AG04450 (cell line): ENCODE measurements around the gene JAM3. TPM values are rescaled to one million over a fixed set of nuclear protein-coding genes. Genes with fewer than 3 reads are reported as not detected.

Experiments
- CTCF ChIA-PET: fragments of 300-600, 350-600 bp; formaldehyde crosslinking; extraction: SDS; loops from one replicate; lab custom pipeline; 2022; ENCODE audit warnings: antibody characterized with exemption, inconsistent platforms; lab: Charles Lee
- POLR2A ChIA-PET: fragments of 350-600 bp; formaldehyde crosslinking; extraction: SDS; loops from one replicate; lab custom pipeline; 2021; ENCODE audit warnings: antibody characterized with exemption, inconsistent platforms; lab: Yijun Ruan, JAX
- DNase-seq: peaks from one replicate; pipeline ENCODE4 v3.0.0-alpha.2; 2011; ENCODE audit warnings: low read depth, low spot score
- H3K27ac ChIP-seq: one replicate; pipeline ENCODE4 v1.5.1; 2012; ENCODE audit warnings: low read depth, low read length, control low read depth
- H3K27me3 ChIP-seq: one replicate; pipeline ENCODE4 v1.6.0; 2012; ENCODE audit warnings: low read length; ENCODE audit not compliant: control insufficient read depth, insufficient read depth
- H3K4me3 ChIP-seq: 2 replicates; pipeline ENCODE4 v1.5.1; 2011; ENCODE audit warnings: mild to moderate bottlenecking, low read depth, low read length, control low read depth
- H3K9me3 ChIP-seq: 2 replicates; pipeline ENCODE4 v1.5.1; 2012; ENCODE audit warnings: low read length; ENCODE audit not compliant: control insufficient read depth, insufficient read depth
- CTCF ChIP-seq: IDR thresholded peaks from 2 replicates; pipeline ENCODE4 v1.5.1; 2011; ENCODE audit warnings: low read depth, low read length, control low read depth, inconsistent platforms
- polyA plus RNA-seq: library from polyadenylated mRNA; depleted of rRNA; stranded (reverse); fragments of >200 nt; gene quantifications from 2 replicates; pipeline ENCODE4 v1.2.3, GENCODE V29; 2011

JAM3 gene
- polyA plus RNA-seq, 1 experiment: 79.6 TPM

DNA sequence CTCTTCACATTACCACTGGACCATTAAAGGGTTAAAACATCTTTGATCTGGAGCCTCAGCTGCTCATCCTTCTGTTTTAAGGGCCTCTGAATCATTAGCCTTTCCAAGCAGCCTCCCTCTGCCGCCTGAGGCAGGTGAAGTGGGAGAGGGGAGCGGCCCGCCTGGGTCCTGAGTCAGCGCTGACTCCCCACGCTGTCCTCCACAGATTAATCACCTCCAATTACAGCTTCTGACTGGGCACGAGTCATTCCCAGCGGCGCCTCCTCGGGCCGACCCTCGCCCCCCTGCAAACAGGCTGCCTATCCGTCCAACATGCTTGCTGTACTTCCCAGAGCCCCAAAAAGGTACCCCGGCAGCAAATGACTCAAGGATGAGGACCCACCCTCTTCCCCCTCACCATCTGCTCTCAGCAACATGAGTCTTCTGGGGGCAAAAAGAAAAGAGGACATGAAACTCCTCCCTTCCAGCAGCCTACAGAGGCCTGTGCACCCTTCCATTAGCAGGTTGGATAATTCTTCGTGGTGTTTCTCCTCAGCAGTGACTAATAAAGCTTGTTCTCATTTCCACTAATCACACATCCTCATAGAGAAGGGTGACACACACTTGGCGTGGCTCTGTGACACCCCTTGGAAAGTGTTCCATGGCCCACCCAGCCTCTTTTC lies 44.3 kb upstream of the JAM3 start:
- H3K27me3 ChIP-seq: peaks cover 37% of the 10 kb centered on the region
- no peaks in the 10 kb centered on the region for H3K9me3 ChIP-seq
- H3K4me3 ChIP-seq: no peak overlapping the region
- ChIA-PET CTCF (no interaction called here), POLR2A (no interaction called here)
- TF ChIP-seq CTCF: no peak
- DNase-seq: no peak
- H3K27ac ChIP-seq: no peak overlapping the region

DNA sequence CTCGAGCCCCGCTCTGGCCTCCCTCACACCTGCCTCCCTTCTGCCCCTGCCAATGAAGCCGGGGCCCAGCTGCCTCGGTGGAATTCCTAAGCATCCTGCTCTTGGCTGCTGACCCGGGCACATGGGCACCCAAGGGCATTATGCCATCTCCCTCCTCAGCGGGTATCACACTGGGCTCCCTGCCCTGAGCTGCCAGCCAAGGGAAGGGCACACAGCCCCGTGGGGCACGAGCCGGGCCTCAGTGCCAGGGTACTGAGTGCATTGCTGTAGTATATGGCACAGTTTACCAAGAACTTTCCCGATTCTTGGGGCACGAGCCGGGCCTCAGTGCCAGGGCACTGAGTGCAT lies 43.8 kb upstream of the JAM3 start:
- Histone ChIP-seq H3K9me3 (no peaks in the 10 kb centered on the region), H3K27ac (no peak overlapping the region), H3K27me3 (peaks cover 40% of the 10 kb centered on the region), H3K4me3 (no peak overlapping the region)
- CTCF ChIA-PET: no interaction called here
- POLR2A ChIA-PET: no interaction called here
- DNase-seq: no peak
- TF ChIP-seq CTCF: no peak

DNA sequence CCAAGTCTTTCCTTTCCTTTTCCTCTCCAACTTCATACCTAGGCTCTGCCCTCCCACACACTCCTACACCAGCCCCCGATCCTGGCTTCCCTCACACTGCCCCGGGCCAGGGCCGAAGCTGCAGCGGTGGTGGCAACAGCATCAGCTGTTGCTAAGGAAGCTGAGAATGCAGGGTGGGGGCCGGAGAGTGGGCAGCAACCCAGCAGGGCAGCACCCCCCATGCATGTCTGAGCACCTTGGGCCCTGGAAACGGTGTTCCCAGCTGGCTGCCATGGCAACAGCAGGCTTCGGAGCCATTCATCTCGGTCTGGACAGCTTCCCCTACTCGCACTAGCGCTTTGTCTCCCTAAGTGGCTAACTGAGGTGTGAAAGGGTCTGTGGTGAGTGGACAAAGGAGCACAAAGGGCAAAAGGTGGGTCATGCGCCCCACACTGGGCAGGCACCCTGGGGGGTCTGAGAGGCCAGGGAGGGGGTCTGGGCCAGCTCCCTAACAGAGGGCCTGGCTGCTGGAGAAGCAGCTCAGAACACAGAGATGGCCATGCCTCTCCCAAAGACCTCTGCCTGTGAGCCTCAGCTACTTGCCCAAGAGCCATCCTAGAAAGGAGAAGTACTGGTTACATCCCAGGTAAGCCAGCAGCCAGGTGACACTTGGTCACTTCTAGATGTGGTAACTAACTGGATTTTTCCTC lies 42.1 kb upstream of the JAM3 start:
- CTCF ChIA-PET: interaction anchor here (1.1 kb wide), 1 partner anchor 99 kb away, joined by 3 read pairs; no protein-coding TSS in a partner anchor
- no peak overlapping the region for H3K4me3 ChIP-seq
- no peak for TF ChIP-seq CTCF
- H3K27me3 ChIP-seq: peaks cover 50% of the 10 kb centered on the region
- no peak for DNase-seq
- no peak overlapping the region for H3K27ac ChIP-seq
- POLR2A ChIA-PET: no interaction called here
- H3K9me3 ChIP-seq: no peaks in the 10 kb centered on the region

DNA sequence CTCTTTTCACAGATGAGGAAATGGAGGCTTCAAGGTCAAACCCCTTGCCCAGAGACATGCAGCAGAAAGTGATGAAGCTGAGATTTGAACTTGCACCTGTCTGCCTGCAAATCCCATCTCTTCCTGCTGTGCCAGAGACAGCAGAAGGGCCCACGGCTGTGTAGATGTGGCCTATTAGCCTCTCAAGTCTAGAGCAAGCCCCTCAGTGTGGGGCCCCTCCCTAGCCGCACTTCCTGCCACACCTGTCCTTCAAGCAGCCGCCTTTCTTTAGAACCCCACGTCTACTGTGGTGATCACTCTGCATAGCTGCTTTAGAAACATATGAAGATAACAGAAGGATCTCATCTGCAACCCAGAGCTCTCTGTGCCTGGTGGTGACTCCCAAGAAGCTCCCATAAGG lies 41.2 kb upstream of the JAM3 start:
- ChIA-PET CTCF (interaction anchor here (1.1 kb wide), 1 partner anchor 100 kb away, joined by 3 read pairs; no protein-coding TSS in a partner anchor), POLR2A (no interaction called here)
- H3K27ac ChIP-seq: no peak overlapping the region
- peaks cover 57% of the 10 kb centered on the region for H3K27me3 ChIP-seq
- H3K9me3 ChIP-seq: no peaks in the 10 kb centered on the region
- TF ChIP-seq CTCF: no peak
- no peak overlapping the region for H3K4me3 ChIP-seq
- no peak for DNase-seq

DNA sequence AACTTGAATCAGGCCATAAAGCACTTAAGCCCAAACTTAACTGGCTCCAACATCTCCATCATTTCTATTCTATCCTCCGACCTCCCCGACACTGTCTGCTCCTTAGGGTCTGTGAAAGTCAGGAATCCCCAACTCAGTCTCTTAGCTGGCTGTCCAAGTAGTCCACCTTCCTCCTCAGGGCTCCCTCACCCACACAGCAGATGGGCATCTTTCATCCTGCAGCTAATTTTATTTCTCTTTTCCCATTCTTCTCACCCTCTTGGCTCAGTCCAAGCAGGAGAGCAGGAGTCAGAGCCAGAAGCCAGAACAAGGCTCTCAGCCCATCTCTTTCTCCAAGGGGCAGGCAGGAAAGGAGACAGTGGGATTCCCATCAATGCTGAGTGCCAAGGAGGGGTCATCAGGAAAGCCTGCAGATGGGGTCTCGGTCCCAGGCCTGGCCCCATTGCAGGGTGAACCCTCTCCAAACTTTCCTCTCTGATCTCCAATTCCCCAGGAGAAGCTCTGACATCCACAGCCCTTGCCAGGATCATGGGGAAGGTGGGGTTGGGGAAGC lies 40.4 kb upstream of the JAM3 start:
- Histone ChIP-seq H3K27ac (no peak overlapping the region), H3K27me3 (peaks cover 54% of the 10 kb centered on the region), H3K9me3 (no peaks in the 10 kb centered on the region), H3K4me3 (no peak overlapping the region)
- POLR2A ChIA-PET: no interaction called here
- CTCF ChIA-PET: no interaction called here
- no peak for TF ChIP-seq CTCF
- DNase-seq: no peak
